ENCODE measurements around the gene PPM1E. TPM values are rescaled to one million over a fixed set of nuclear protein-coding genes. Genes with fewer than 3 reads are reported as not detected.

PPM1E gene
- total RNA-seq, 1 donor from 2014 or later = 0.26 TPM

- no peak for TF ChIP-seq CTCF (IDR thresholded peaks at IDR 0.05; ENCODE audit: unreplicated experiment)
- Mint-ChIP-seq H3K36me3 (ENCODE audit: low read depth, unreplicated experiment) (no peaks in the 10 kb centered on the region), H3K9me3 (ENCODE audit: unreplicated experiment) (no peaks in the 10 kb centered on the region), H3K4me1 (ENCODE audit: unreplicated experiment) (no peaks in the 10 kb centered on the region), H3K4me3 (ENCODE audit: unreplicated experiment) (no peak overlapping the region), H3K27me3 (ENCODE audit: unreplicated experiment) (no peaks in the 10 kb centered on the region), H3K27ac (ENCODE audit: unreplicated experiment) (no peak overlapping the region)
- no peak for DNase-seq (ENCODE audit: low spot score)
Observed at GRCh38 chr17:58966208-58966607, 210.6 kb downstream of the PPM1E start.

- no peak for TF ChIP-seq CTCF (IDR thresholded peaks at IDR 0.05; ENCODE audit: unreplicated experiment)
- Mint-ChIP-seq H3K9me3 (ENCODE audit: unreplicated experiment) (no peaks in the 10 kb centered on the region), H3K36me3 (ENCODE audit: low read depth, unreplicated experiment) (no peaks in the 10 kb centered on the region), H3K27me3 (ENCODE audit: unreplicated experiment) (no peaks in the 10 kb centered on the region), H3K4me1 (ENCODE audit: unreplicated experiment) (no peaks in the 10 kb centered on the region), H3K27ac (ENCODE audit: unreplicated experiment) (no peak overlapping the region), H3K4me3 (ENCODE audit: unreplicated experiment) (no peak overlapping the region)
- no peak for DNase-seq (ENCODE audit: low spot score)
Observed at GRCh38 chr17:58968426-58969061, 212.9 kb downstream of the PPM1E start.

GRCh38 chr17:58969156-58969555, 213.5 kb downstream of the PPM1E start:
- TF ChIP-seq CTCF (IDR thresholded peaks at IDR 0.05; ENCODE audit: unreplicated experiment) = no peak
- DNase-seq (ENCODE audit: low spot score) = no peak
- Mint-ChIP-seq H3K27me3 (ENCODE audit: unreplicated experiment) (no peaks in the 10 kb centered on the region), H3K27ac (ENCODE audit: unreplicated experiment) (no peak overlapping the region), H3K4me3 (ENCODE audit: unreplicated experiment) (no peak overlapping the region), H3K36me3 (ENCODE audit: low read depth, unreplicated experiment) (no peaks in the 10 kb centered on the region), H3K4me1 (ENCODE audit: unreplicated experiment) (no peaks in the 10 kb centered on the region), H3K9me3 (ENCODE audit: unreplicated experiment) (no peaks in the 10 kb centered on the region)

- DNase-seq (ENCODE audit: low spot score) = no peak
Observed at GRCh38 chr17:58969612-58970011, 214.0 kb downstream of the PPM1E start.

More at GRCh38 chr17:58969612-58970011, 214.0 kb downstream of the PPM1E start:
- no peak overlapping the region for H3K27ac Mint-ChIP-seq (ENCODE audit: unreplicated experiment)
- H3K4me3 Mint-ChIP-seq (ENCODE audit: unreplicated experiment) = no peak overlapping the region
- no peak for TF ChIP-seq CTCF (IDR thresholded peaks at IDR 0.05; ENCODE audit: unreplicated experiment)
- H3K27me3 Mint-ChIP-seq (ENCODE audit: unreplicated experiment) = no peaks in the 10 kb centered on the region
- H3K4me1 Mint-ChIP-seq (ENCODE audit: unreplicated experiment) = no peaks in the 10 kb centered on the region
- no peaks in the 10 kb centered on the region for H3K36me3 Mint-ChIP-seq (ENCODE audit: low read depth, unreplicated experiment)
- no peaks in the 10 kb centered on the region for H3K9me3 Mint-ChIP-seq (ENCODE audit: unreplicated experiment)
